SK-N-SH (cell line): ENCODE data around the gene HTRA2.
"Not testable (repeated sequence)": the region's sequence is repeated elsewhere in the genome, so short reads cannot be mapped to it uniquely, and the experiment has no call there.

Experiments
- ELF1 ChIP-seq: IDR thresholded peaks from 2 replicates; pipeline ENCODE4 v1.4.0; 2012
- GABPA ChIP-seq: IDR thresholded peaks from 2 replicates; pipeline ENCODE4 v1.4.0; 2012; ENCODE audit warnings: low read depth, mild to moderate bottlenecking
- MXI1 ChIP-seq: IDR thresholded peaks from 2 replicates; pipeline ENCODE4 v1.6.1; 2012; ENCODE audit warnings: mild to moderate bottlenecking, low read depth, low read length, improper control_type of control experiment
- NRF1 ChIP-seq: IDR thresholded peaks from 2 replicates; pipeline ENCODE4 v1.6.1; 2012; ENCODE audit warnings: low read depth, mild to moderate bottlenecking, low read length
- TF ChIP-seq, protein P1 (sequence below): fragments of 200-600 bp; sonication (generic); IDR thresholded peaks from 2 replicates; pipeline ENCODE4 v1.6.1; 2017; ENCODE audit warnings: antibody characterized with exemption, mild to moderate bottlenecking, moderate library complexity
- TF ChIP-seq, protein P2 (sequence below): fragments of 150-350 bp; IDR thresholded peaks from 2 replicates; pipeline ENCODE4 v1.6.1; 2017; ENCODE audit warnings: antibody characterized with exemption, low read length, low read depth, borderline replicate concordance

GRCh38 chr2:74483675-74484164, 46.0 kb upstream of the HTRA2 start:
- TF ChIP-seq, protein P1, sequence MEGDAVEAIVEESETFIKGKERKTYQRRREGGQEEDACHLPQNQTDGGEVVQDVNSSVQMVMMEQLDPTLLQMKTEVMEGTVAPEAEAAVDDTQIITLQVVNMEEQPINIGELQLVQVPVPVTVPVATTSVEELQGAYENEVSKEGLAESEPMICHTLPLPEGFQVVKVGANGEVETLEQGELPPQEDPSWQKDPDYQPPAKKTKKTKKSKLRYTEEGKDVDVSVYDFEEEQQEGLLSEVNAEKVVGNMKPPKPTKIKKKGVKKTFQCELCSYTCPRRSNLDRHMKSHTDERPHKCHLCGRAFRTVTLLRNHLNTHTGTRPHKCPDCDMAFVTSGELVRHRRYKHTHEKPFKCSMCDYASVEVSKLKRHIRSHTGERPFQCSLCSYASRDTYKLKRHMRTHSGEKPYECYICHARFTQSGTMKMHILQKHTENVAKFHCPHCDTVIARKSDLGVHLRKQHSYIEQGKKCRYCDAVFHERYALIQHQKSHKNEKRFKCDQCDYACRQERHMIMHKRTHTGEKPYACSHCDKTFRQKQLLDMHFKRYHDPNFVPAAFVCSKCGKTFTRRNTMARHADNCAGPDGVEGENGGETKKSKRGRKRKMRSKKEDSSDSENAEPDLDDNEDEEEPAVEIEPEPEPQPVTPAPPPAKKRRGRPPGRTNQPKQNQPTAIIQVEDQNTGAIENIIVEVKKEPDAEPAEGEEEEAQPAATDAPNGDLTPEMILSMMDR: not testable (repeated sequence)
- TF ChIP-seq MXI1, NRF1, ELF1, GABPA: not testable (repeated sequence)
- TF ChIP-seq, protein P2, sequence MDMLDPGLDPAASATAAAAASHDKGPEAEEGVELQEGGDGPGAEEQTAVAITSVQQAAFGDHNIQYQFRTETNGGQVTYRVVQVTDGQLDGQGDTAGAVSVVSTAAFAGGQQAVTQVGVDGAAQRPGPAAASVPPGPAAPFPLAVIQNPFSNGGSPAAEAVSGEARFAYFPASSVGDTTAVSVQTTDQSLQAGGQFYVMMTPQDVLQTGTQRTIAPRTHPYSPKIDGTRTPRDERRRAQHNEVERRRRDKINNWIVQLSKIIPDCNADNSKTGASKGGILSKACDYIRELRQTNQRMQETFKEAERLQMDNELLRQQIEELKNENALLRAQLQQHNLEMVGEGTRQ: not testable (repeated sequence)
